Adrenal gland (tissue), 5 donors: ENCODE results near the gene TCERG1L.

ENCODE experiments used
- POLR2A ChIP-seq, 2 donors: fragments of 450-650 bp; IDR thresholded peaks; one replicate each; pipeline ENCODE4 v1.6.1; 2017; ENCODE audit warnings: antibody characterized with exemption in 2 of 2, mild to moderate bottlenecking in 2 of 2, moderate library complexity in 1 of 2
- TF ChIP-seq, protein P1 (sequence below), 6 experiments: fragments of 450-650 bp in 4 of 6; fragments of 200-600 bp in 2 of 6; sonication (generic) in 1 of 6; IDR thresholded peaks; 1 replicate in 5 of 6; 2 replicates in 1 of 6; pipeline versions ENCODE4 v1.5.1 to v1.8.0; 2016 to 2021; ENCODE audit warnings: antibody characterized with exemption in 6 of 6, mild to moderate bottlenecking in 2 of 6, moderate library complexity in 1 of 6
- donor health status: DM: no; HTN: no; CAD: no.

DNA sequence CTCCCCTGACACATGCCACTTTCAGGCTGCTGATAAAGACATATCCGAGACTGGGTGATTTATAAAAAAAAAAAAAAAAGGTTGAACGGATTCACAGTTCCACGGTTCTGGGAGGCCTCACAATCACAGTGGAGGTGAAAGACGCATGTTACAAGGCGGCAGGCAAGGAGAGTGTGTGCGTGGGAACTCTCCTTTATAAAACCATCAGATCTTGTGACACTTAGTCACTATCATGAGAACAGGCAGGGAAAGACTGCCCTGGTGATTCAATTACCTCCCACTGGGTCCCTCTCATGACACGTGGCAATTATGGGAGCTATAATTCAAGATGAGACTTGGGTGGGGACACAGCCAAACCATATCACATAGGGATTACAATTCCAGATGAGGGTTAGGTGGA is 181.5 kb downstream of the TCERG1L start:
- TF ChIP-seq POLR2A (IDR thresholded peaks at IDR 0.05), result no peak
- TF ChIP-seq, protein P1, sequence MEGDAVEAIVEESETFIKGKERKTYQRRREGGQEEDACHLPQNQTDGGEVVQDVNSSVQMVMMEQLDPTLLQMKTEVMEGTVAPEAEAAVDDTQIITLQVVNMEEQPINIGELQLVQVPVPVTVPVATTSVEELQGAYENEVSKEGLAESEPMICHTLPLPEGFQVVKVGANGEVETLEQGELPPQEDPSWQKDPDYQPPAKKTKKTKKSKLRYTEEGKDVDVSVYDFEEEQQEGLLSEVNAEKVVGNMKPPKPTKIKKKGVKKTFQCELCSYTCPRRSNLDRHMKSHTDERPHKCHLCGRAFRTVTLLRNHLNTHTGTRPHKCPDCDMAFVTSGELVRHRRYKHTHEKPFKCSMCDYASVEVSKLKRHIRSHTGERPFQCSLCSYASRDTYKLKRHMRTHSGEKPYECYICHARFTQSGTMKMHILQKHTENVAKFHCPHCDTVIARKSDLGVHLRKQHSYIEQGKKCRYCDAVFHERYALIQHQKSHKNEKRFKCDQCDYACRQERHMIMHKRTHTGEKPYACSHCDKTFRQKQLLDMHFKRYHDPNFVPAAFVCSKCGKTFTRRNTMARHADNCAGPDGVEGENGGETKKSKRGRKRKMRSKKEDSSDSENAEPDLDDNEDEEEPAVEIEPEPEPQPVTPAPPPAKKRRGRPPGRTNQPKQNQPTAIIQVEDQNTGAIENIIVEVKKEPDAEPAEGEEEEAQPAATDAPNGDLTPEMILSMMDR (IDR thresholded peaks at IDR 0.05), result no peak
